Natural killer cell treated with Interleukin-12 subunit alpha and Interleukin-12 subunit beta and Interleukin-15 and Interleukin-18, amount 100 ng/mL, for 72 hours (primary cell): Measurements from ENCODE around the gene CMIP. TPM values are rescaled to one million over a fixed set of nuclear protein-coding genes. Genes with fewer than 3 reads are reported as not detected.

Source experiments
- ATAC-seq, 2 donors: fragments of 150-1000 bp; cut with Tn5 transposase in 1 of 2; sonication (Bioruptor Pico), chemical (Tn5 transposase) in 1 of 2; 2 replicates each; pipeline ENCODE4 v1.10.0; 2021
- DNase-seq: peaks from one replicate; pipeline ENCODE4 v3.0.0; 2022; ENCODE audit warnings: low spot score
- H3K27ac Mint-ChIP-seq, 2 donors: 1 replicate in 1 of 2; 2 replicates in 1 of 2; pipeline ENCODE4 v1.8.0; 2022; ENCODE audit warnings: mixed read lengths in 2 of 2, mild to moderate bottlenecking in 1 of 2, moderate library complexity in 1 of 2
- H3K27me3 Mint-ChIP-seq, 2 donors: 1 replicate in 1 of 2; 2 replicates in 1 of 2; pipeline ENCODE4 v1.8.0; 2022; ENCODE audit warnings: mixed read lengths in 2 of 2
- H3K36me3 Mint-ChIP-seq: one replicate; pipeline ENCODE4 v1.8.0; 2022; ENCODE audit warnings: mixed read lengths
- H3K4me1 Mint-ChIP-seq, 2 donors: 1 replicate in 1 of 2; 2 replicates in 1 of 2; pipeline ENCODE4 v1.8.0; 2022; ENCODE audit warnings: low read depth in 2 of 2, mixed read lengths in 2 of 2, mild to moderate bottlenecking in 1 of 2
- H3K4me3 Mint-ChIP-seq: one replicate; pipeline ENCODE4 v1.8.0; 2022; ENCODE audit warnings: mixed read lengths
- H3K9me3 Mint-ChIP-seq: 2 replicates; pipeline ENCODE4 v1.8.0; 2022; ENCODE audit warnings: mixed read lengths
- total RNA-seq, 2 donors: library from RNA; stranded (reverse); gene quantifications; one replicate each; pipeline ENCODE4 v1.2.3, GENCODE V29; 2022

Gene CMIP
- total RNA-seq, 2 donors from 2014 or later = 48.0 to 57.6 TPM

DNA sequence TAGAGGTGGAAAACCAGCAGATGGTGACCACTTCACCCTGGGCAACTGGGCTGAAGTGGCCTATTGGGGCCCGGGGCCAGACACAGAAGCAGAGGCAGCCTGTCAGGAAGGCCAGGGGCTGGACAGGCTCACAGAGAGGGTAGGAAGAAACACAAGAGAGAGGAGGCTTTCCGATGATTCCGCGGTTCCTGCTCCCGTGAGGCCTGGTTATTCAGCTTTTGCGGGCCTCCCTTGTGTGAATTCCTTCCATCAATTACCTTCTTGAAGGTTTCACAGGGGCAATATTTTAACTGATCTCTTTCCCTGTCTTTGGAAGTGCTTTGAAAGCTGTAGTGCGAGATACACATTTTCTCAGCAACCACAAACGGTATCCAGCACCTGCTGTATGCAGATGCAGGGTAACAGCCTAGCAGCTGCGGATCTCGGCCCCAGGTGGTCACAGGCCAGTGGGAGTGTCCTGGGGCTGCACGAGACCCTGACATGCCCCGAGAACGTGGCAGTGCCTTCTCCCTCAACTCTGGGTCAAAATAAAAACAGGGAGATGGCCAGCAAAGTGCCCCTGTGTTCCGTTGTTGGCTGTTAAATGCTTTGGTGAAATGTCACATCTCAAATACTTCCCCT is 11.6 kb upstream of the CMIP start:
- DNase-seq = no peak
- ATAC-seq = no peak

GRCh38 chr16:81435103-81435502 is 9.5 kb upstream of the CMIP start:
- peaks cover 26 to 29% of the 10 kb centered on the region in 2 donors for H3K4me1 Mint-ChIP-seq
- H3K4me3 Mint-ChIP-seq = no peak overlapping the region
- no peaks in the 10 kb centered on the region for H3K36me3 Mint-ChIP-seq
- H3K9me3 Mint-ChIP-seq = no peaks in the 10 kb centered on the region
- no peak for DNase-seq
- no peak for ATAC-seq
- no peak overlapping the region for H3K27ac Mint-ChIP-seq
- peaks cover 0 to 6% of the 10 kb centered on the region in 2 donors for H3K27me3 Mint-ChIP-seq

More for the DNA sequence above, 11.6 kb upstream of the CMIP start:
- Mint-ChIP-seq H3K4me1 (peaks cover 14 to 17% of the 10 kb centered on the region in 2 donors), H3K27ac (no peak overlapping the region), H3K4me3 (no peak overlapping the region), H3K27me3 (peaks cover 0 to 3% of the 10 kb centered on the region in 2 donors), H3K9me3 (no peaks in the 10 kb centered on the region), H3K36me3 (no peaks in the 10 kb centered on the region)

DNA sequence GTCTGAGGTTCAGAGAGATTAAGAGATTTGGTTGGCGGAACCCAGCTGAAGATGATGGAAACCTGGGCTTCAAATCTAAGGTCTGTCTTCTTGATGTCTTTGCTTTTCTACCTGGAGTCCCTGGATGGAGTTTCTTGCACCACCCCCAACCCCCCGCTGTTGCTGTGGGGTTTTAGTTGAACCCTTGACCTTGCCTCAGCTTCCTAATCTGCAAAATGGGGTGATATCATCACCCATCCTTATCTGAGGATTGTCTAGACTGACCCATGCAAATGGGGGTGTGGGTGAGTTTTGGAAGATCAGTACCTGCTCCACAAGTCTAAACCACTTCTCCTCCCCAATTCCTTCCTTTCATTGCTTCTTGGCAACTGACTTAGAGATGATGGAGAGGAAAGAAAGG is 9.0 kb upstream of the CMIP start:
- H3K4me1 Mint-ChIP-seq = peaks cover 26 to 29% of the 10 kb centered on the region in 2 donors
- H3K9me3 Mint-ChIP-seq = no peaks in the 10 kb centered on the region
- ATAC-seq (no peak), DNase-seq (no peak)
- H3K27ac Mint-ChIP-seq = no peak overlapping the region
- no peak overlapping the region for H3K4me3 Mint-ChIP-seq
- H3K27me3 Mint-ChIP-seq = peaks cover 0 to 6% of the 10 kb centered on the region in 2 donors
- no peaks in the 10 kb centered on the region for H3K36me3 Mint-ChIP-seq

- Mint-ChIP-seq H3K27ac (no peak overlapping the region), H3K4me3 (no peak overlapping the region), H3K4me1 (peaks cover 22 to 26% of the 10 kb centered on the region in 2 donors), H3K9me3 (no peaks in the 10 kb centered on the region), H3K36me3 (no peaks in the 10 kb centered on the region), H3K27me3 (peaks cover 0 to 4% of the 10 kb centered on the region in 2 donors)
- ATAC-seq (no peak), DNase-seq (no peak)
These were observed 8.2 kb upstream of the CMIP start for GRCh38 chr16:81436386-81436785.

- Mint-ChIP-seq H3K27ac (peak overlapping the region in 1 of 2 donors; percentile 40), H3K4me3 (peak overlapping the region; percentile 6), H3K27me3 (peaks cover 0 to 4% of the 10 kb centered on the region in 2 donors), H3K36me3 (no peaks in the 10 kb centered on the region), H3K4me1 (peaks cover 26 to 30% of the 10 kb centered on the region in 2 donors), H3K9me3 (no peaks in the 10 kb centered on the region)
- DNase-seq (no peak), ATAC-seq (no peak)
These were observed 6.7 kb upstream of the CMIP start for GRCh38 chr16:81437865-81438264.

GRCh38 chr16:81440888-81441761 is 3.5 kb upstream of the CMIP start:
- Mint-ChIP-seq H3K9me3 (no peaks in the 10 kb centered on the region), H3K27ac (no peak overlapping the region)

GRCh38 chr16:81442220-81442915 is 2.2 kb upstream of the CMIP start:
- ATAC-seq = no peak
- Mint-ChIP-seq H3K9me3 (no peaks in the 10 kb centered on the region), H3K4me3 (peak overlapping the region; percentile 61), H3K4me1 (peaks cover 47 to 53% of the 10 kb centered on the region in 2 donors), H3K36me3 (peaks cover 6% of the 10 kb centered on the region), H3K27me3 (peaks cover 0 to 4% of the 10 kb centered on the region in 2 donors), H3K27ac (peak overlapping the region; percentile 46 to 67)
- DNase-seq = no peak

More at GRCh38 chr16:81440888-81441761, 3.5 kb upstream of the CMIP start:
- H3K27me3 Mint-ChIP-seq = peaks cover 0 to 4% of the 10 kb centered on the region in 2 donors
- H3K4me1 Mint-ChIP-seq = peaks cover 40 to 44% of the 10 kb centered on the region in 2 donors
- peaks cover 4% of the 10 kb centered on the region for H3K36me3 Mint-ChIP-seq
- ATAC-seq (no peak), DNase-seq (no peak)
- H3K4me3 Mint-ChIP-seq = no peak overlapping the region

GRCh38 chr16:81442916-81443687 is 1.5 kb upstream of the CMIP start:
- ATAC-seq (peak; percentile 65 to 66), DNase-seq (no peak)
- Mint-ChIP-seq H3K27me3 (peaks cover 0 to 3% of the 10 kb centered on the region in 2 donors), H3K27ac (peak overlapping the region; percentile 46 to 67), H3K4me3 (peak overlapping the region; percentile 61), H3K4me1 (peaks cover 48 to 50% of the 10 kb centered on the region in 2 donors), H3K36me3 (peaks cover 6% of the 10 kb centered on the region), H3K9me3 (no peaks in the 10 kb centered on the region)

GRCh38 chr16:81443688-81444447 is 740 bp upstream of the CMIP start:
- H3K27ac Mint-ChIP-seq = peak overlapping the region; percentile 46 to 67

DNA sequence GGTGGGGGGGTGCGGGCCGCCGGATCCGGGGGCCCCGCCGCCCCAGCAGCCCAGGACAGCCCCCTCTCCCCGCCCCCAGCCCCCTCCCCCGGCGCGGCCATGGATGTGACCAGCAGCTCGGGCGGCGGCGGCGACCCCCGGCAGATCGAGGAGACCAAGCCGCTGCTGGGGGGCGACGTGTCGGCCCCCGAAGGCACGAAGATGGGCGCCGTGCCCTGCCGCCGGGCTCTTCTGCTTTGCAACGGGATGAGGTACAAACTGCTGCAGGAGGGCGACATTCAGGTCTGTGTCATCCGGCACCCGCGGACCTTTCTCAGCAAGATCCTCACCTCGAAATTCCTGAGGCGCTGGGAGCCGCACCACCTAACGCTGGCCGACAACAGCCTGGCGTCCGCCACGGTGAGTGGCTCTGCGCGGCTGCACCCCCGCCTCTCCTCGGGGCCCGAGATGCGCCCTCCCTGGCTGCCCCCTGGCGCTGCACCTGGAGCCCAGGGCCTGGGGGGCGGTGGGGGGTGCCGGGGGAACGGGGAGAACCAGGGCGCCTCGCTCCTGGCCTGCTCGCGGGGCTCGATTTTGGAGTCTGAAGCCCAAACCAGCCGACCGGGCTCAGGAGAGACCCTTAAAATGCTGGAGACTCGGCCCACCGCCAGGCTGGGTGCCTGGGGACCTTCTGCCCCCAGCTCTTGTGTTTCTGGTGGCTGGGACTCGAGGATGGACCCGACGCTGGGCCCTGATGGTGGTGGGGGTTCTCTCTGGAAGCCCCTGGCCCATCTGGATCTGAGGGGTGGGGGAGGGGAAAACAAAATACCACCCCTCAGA is 744 bp downstream of the CMIP start:
- Mint-ChIP-seq H3K4me1 (peaks cover 43 to 52% of the 10 kb centered on the region in 2 donors), H3K4me3 (peak overlapping the region; percentile 100), H3K9me3 (no peaks in the 10 kb centered on the region), H3K27me3 (no peaks in the 10 kb centered on the region), H3K36me3 (peaks cover 6% of the 10 kb centered on the region), H3K27ac (peak overlapping the region; percentile 82 to 90)
- ATAC-seq (peak in 1 of 2 donors; percentile 31), DNase-seq (no peak)

More at GRCh38 chr16:81443688-81444447, 740 bp upstream of the CMIP start:
- no peaks in the 10 kb centered on the region for H3K9me3 Mint-ChIP-seq
- no peaks in the 10 kb centered on the region for H3K27me3 Mint-ChIP-seq
- DNase-seq (no peak), ATAC-seq (no peak)
- peak overlapping the region; percentile 61 for H3K4me3 Mint-ChIP-seq
- H3K36me3 Mint-ChIP-seq = peaks cover 6% of the 10 kb centered on the region
- peaks cover 45 to 46% of the 10 kb centered on the region in 2 donors for H3K4me1 Mint-ChIP-seq

GRCh38 chr16:81445966-81446906 is 1.6 kb downstream of the CMIP start:
- Mint-ChIP-seq H3K4me1 (peaks cover 50 to 59% of the 10 kb centered on the region in 2 donors), H3K27me3 (no peaks in the 10 kb centered on the region), H3K36me3 (peaks cover 9% of the 10 kb centered on the region), H3K4me3 (peak overlapping the region; percentile 100), H3K9me3 (no peaks in the 10 kb centered on the region), H3K27ac (peak overlapping the region; percentile 82 to 90)
- no peak for ATAC-seq
- DNase-seq = no peak
